K562 (cell line): ENCODE measurements around the gene TADA1. TPM values are rescaled to one million over a fixed set of nuclear protein-coding genes. Genes with fewer than 3 reads are reported as not detected.

Experiments
- BRF2 ChIP-seq: IDR thresholded peaks from 3 replicates; pipeline ENCODE4 v1.6.1; 2011; ENCODE audit warnings: borderline replicate concordance, mild to moderate bottlenecking; ENCODE audit not compliant: insufficient read length, insufficient read depth
- CAMTA2 ChIP-seq: fragments of 250-450 bp; sonication (Bioruptor Pico); conservative IDR thresholded peaks from 2 replicates; pipeline ENCODE4 v1.5.1; 2022
- CCNT2 ChIP-seq: IDR thresholded peaks from 2 replicates; pipeline ENCODE4 v1.6.1; 2011; ENCODE audit warnings: borderline replicate concordance, low read depth, mild to moderate bottlenecking, moderate library complexity, mixed read lengths, low read length; ENCODE audit not compliant: insufficient read length; ENCODE audit errors: extremely low read depth
- CREM ChIP-seq: IDR thresholded peaks from 2 replicates; pipeline ENCODE4 v1.6.1; 2014; ENCODE audit warnings: antibody characterized with exemption, low read depth
- DLX4 ChIP-seq: fragments of 250-450 bp; sonication (Bioruptor Pico); IDR thresholded peaks from 2 replicates; pipeline ENCODE4 v1.6.1; 2021; ENCODE audit warnings: mild to moderate bottlenecking
- HDAC6 ChIP-seq: IDR thresholded peaks from 2 replicates; pipeline ENCODE4 v1.6.1; 2012; ENCODE audit warnings: low read depth, mild to moderate bottlenecking, control low read depth, inconsistent platforms, low read length, moderate library complexity
- KLF16 ChIP-seq: IDR thresholded peaks from 2 replicates; pipeline ENCODE4 v1.6.1; 2016; ENCODE audit warnings: antibody characterized with exemption
- MEF2A ChIP-seq: IDR thresholded peaks from 2 replicates; pipeline ENCODE4 v1.6.1; 2011; ENCODE audit warnings: low read depth, mild to moderate bottlenecking, low read length, moderate library complexity; ENCODE audit not compliant: control insufficient read depth
- MEIS2 ChIP-seq: fragments of 450-650 bp; IDR thresholded peaks from 2 replicates; pipeline ENCODE4 v1.6.1; 2014; ENCODE audit warnings: mild to moderate bottlenecking; ENCODE audit not compliant: partially characterized antibody
- MTF1 ChIP-seq: fragments of 250-450 bp; sonication (Bioruptor Pico); IDR thresholded peaks from 2 replicates; pipeline ENCODE4 v1.9.0; 2021; ENCODE audit warnings: moderate library complexity, mild to moderate bottlenecking, inconsistent platforms, borderline replicate concordance
- NCOA1 ChIP-seq: fragments of 450-650 bp; IDR thresholded peaks from 2 replicates; pipeline ENCODE4 v1.6.1; 2016; ENCODE audit warnings: low read depth
- NFE2L1 ChIP-seq: fragments of 450-650 bp; IDR thresholded peaks from 2 replicates; pipeline ENCODE4 v1.6.1; 2016; ENCODE audit warnings: missing genetic modification characterization, low read depth, mild to moderate bottlenecking, missing compliant biosample characterization, moderate library complexity, borderline replicate concordance
- ZBTB12 ChIP-seq: fragments of 250-450 bp; sonication (Bioruptor Pico); IDR thresholded peaks from 2 replicates; pipeline ENCODE4 v1.4.0; 2020
- ZC3H11A ChIP-seq: IDR thresholded peaks from 2 replicates; pipeline ENCODE4 v1.6.1; 2012; ENCODE audit warnings: low read depth, low read length, improper control_type of control experiment
- ZNF253 ChIP-seq: fragments of 250-450 bp; sonication (Bioruptor Pico); conservative IDR thresholded peaks from 2 replicates; pipeline ENCODE4 v1.6.1; 2021; ENCODE audit warnings: mild to moderate bottlenecking
- ZNF324 ChIP-seq: fragments of 250-450 bp; sonication (Bioruptor Pico); IDR thresholded peaks from 2 replicates; pipeline ENCODE4 v1.4.0; 2020; ENCODE audit warnings: mild to moderate bottlenecking
- ZNF384 ChIP-seq: IDR thresholded peaks from 2 replicates; pipeline ENCODE4 v1.6.1; 2012; ENCODE audit warnings: low read depth, low read length, improper control_type of control experiment
- ZNF77 ChIP-seq: fragments of 250-450 bp; sonication (Bioruptor Pico); IDR thresholded peaks from 2 replicates; pipeline ENCODE4 v1.5.0; 2020
- polyA plus RNA-seq, 8 experiments: library from polyadenylated mRNA; depleted of rRNA in 4 of 8; stranded (reverse) in 5 of 8; unstranded in 3 of 8; fragments of >200 nt; fragmentation: Nextera tagmentation in 2 of 8; fragmentation: Illumina TruSeq in 1 of 8; extraction: Ambion mirVana in 2 of 8; extraction: Trizol in 1 of 8; gene quantifications; 2 replicates each; pipeline versions ENCODE4 v1.2.1 to v1.2.3, GENCODE V29; 2011 to 2014; ENCODE audit warnings: inconsistent platforms in 1 of 8, missing spikeins in 1 of 8
- total RNA-seq, 7 experiments: library from RNA; depleted of rRNA in 6 of 7; stranded (reverse); fragments of >200 nt in 6 of 7; fragmentation: Illumina TruSeq in 2 of 7; extraction: Trizol in 2 of 7; gene quantifications; 2 replicates each; pipeline versions ENCODE4 v1.2.1 to v1.2.3, GENCODE V29; 2011 to 2021; ENCODE audit warnings: low replicate concordance in 1 of 7
- TF ChIP-seq, protein P1 (sequence below): fragments of 450-650 bp; IDR thresholded peaks from 2 replicates; pipeline ENCODE4 v1.6.1; 2016; ENCODE audit warnings: borderline replicate concordance
- TF ChIP-seq, protein P2 (sequence below): sonication (generic); formaldehyde crosslinking; IDR thresholded peaks from 2 replicates; pipeline ENCODE4 v1.8.1; 2022; ENCODE audit warnings: missing genetic modification reagents

TADA1 gene
- total and polyA plus RNA-seq, 9 of the 15 experiments (the other 6 are each of a cell fraction or from before 2014, with no cell fraction given): 15.9 to 76.5 (median 28.7) TPM

- TF ChIP-seq NCOA1 (peak; percentile 38; the same call in 1 of the 2 replicates), BRF2 (no peak), KLF16 (peak; percentile 75), ZNF324 (CRISPR knock-in tag) (no peak), ZBTB12 (no peak), MEIS2 (peak; percentile 76), MEF2A (no peak), ZNF384 (no peak), HDAC6 (no peak), DLX4 (CRISPR knock-in tag) (no peak), ZC3H11A (no peak), CREM (no peak), CAMTA2 (CRISPR knock-in tag) (no peak), ZNF77 (CRISPR knock-in tag) (no peak), NFE2L1 (tag) (no peak), ZNF253 (CRISPR knock-in tag) (no peak), MTF1 (CRISPR knock-in tag) (no peak), CCNT2 (peak; percentile 22)
- TF ChIP-seq, protein P1, sequence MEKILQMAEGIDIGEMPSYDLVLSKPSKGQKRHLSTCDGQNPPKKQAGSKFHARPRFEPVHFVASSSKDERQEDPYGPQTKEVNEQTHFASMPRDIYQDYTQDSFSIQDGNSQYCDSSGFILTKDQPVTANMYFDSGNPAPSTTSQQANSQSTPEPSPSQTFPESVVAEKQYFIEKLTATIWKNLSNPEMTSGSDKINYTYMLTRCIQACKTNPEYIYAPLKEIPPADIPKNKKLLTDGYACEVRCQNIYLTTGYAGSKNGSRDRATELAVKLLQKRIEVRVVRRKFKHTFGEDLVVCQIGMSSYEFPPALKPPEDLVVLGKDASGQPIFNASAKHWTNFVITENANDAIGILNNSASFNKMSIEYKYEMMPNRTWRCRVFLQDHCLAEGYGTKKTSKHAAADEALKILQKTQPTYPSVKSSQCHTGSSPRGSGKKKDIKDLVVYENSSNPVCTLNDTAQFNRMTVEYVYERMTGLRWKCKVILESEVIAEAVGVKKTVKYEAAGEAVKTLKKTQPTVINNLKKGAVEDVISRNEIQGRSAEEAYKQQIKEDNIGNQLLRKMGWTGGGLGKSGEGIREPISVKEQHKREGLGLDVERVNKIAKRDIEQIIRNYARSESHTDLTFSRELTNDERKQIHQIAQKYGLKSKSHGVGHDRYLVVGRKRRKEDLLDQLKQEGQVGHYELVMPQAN: no peak
- TF ChIP-seq, protein P2, sequence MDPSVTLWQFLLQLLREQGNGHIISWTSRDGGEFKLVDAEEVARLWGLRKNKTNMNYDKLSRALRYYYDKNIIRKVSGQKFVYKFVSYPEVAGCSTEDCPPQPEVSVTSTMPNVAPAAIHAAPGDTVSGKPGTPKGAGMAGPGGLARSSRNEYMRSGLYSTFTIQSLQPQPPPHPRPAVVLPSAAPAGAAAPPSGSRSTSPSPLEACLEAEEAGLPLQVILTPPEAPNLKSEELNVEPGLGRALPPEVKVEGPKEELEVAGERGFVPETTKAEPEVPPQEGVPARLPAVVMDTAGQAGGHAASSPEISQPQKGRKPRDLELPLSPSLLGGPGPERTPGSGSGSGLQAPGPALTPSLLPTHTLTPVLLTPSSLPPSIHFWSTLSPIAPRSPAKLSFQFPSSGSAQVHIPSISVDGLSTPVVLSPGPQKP: no peak
Measured at GRCh38 chr1:166840309-166841274, 35.5 kb downstream of the TADA1 start (continued).
